HUES64 (cell line): ENCODE results near the gene FARSB.

Experiments used
- H3K27ac ChIP-seq: 2 replicates; pipeline ENCODE4 v1.7.0; 2013; ENCODE audit warnings: low read depth, low read length, inconsistent platforms
- H3K27me3 ChIP-seq: 2 replicates; pipeline ENCODE4 v1.6.1; 2013; ENCODE audit warnings: mild to moderate bottlenecking, low read length; ENCODE audit not compliant: insufficient read depth
- H3K36me3 ChIP-seq: 2 replicates; pipeline ENCODE4 v1.6.1; 2013; ENCODE audit warnings: mild to moderate bottlenecking, low read length; ENCODE audit not compliant: insufficient read depth
- H3K4me1 ChIP-seq: 2 replicates; pipeline ENCODE4 v1.6.1; 2013; ENCODE audit warnings: mild to moderate bottlenecking, low read length, moderate library complexity; ENCODE audit not compliant: insufficient read depth
- H3K4me3 ChIP-seq: 2 replicates; pipeline ENCODE4 v1.5.1; 2013; ENCODE audit warnings: mild to moderate bottlenecking, low read length, moderate library complexity
- H3K9ac ChIP-seq: 2 replicates; pipeline ENCODE4 v1.6.1; 2013; ENCODE audit warnings: mild to moderate bottlenecking, low read depth, low read length
- H3K9me3 ChIP-seq: 2 replicates; pipeline ENCODE4 v1.6.1; 2013; ENCODE audit warnings: low read depth, low read length; ENCODE audit not compliant: insufficient read depth
- WGBS: fragments of 150-250, 120-280 bp; methylation state at CpG from one replicate; pipeline ENCODE4 v1.1.7; 2013; ENCODE audit warnings: missing lambda C conversion rate; 5-methylcytosine and 5-hydroxymethylcytosine counted together

The FARSB gene

DNA sequence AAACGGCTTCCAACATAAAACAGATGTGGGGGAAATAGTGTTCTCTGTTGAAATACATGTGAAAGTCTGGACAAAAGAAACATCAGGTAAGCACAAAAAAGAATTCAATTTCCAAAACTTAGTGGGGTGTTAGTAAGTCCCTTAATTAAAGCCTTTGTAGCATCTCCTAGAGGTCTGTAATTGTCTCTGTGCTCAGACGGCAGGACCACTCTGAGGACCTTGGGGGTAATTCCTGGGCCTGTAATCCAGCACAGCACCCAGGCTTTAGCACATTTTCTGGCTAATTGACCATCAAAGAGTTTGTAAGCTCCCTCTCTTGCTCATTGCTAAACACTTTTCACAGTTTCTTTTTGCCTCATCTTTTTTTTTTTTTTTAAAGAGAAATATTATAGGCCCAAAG is 80.3 kb downstream of the FARSB start:
- no peaks in the 10 kb centered on the region for H3K9me3 ChIP-seq
- H3K27me3 ChIP-seq, result no peaks in the 10 kb centered on the region
- H3K4me3 ChIP-seq, result no peak overlapping the region
- H3K36me3 ChIP-seq, result peaks cover 30% of the 10 kb centered on the region
- 80% methylated on average over 2 of the region's 2 CpGs for WGBS
- H3K27ac ChIP-seq, result no peak overlapping the region
- H3K9ac ChIP-seq, result no peak overlapping the region
- peaks cover 39% of the 10 kb centered on the region; the same call in 1 of the 2 replicates for H3K4me1 ChIP-seq

DNA sequence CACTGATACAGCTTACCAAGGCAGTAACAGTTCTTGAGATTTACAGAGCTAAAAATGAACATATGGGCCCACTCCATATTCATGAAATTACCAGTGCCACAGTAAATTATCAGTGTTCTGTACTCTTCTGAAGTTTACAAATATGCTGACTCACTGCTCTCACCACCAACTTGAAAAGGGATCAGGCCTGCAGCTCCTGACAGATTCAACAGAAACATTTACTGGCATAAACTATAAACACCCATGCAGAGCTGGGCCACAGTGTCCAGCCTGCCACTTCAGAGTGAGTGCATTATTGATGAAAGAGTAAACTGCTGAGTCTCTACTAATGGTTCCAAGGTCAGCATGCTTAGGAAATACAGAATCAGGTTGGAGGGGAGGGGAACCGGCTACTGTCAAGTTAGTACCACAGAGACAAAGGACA is 83.1 kb downstream of the FARSB start:
- peaks cover 36% of the 10 kb centered on the region; the same call in 1 of the 2 replicates for H3K4me1 ChIP-seq
- H3K27ac ChIP-seq, result no peak overlapping the region
- no peak overlapping the region for H3K4me3 ChIP-seq
- WGBS, result 100% methylated on average over 1 of the region's 1 CpG
- H3K36me3 ChIP-seq, result peaks cover 35% of the 10 kb centered on the region
- no peaks in the 10 kb centered on the region for H3K27me3 ChIP-seq
- H3K9ac ChIP-seq, result no peak overlapping the region
- H3K9me3 ChIP-seq, result no peaks in the 10 kb centered on the region

DNA sequence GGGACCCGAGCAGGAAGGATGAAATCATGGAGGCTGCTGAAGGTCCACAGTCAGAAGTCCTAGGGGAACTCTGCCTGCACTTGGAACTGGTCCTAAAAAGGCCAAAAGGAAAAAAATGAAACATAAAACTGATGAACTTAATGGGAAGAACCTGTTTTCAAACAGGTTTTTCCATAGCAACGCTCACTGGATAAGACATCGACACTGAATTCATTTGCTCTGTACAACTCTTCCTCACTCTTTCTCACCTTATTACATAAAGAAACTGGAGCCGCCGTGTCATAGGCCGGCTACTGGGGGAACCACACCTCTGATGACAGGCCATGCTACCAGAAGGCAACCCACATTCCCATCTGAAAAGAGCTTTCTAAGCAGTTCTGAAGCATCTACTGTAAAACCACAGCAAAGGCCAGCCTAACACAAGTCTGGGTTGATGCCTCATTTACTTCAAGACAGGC is 83.6 kb downstream of the FARSB start:
- Histone ChIP-seq H3K4me3 (no peak overlapping the region), H3K36me3 (peaks cover 40% of the 10 kb centered on the region), H3K27me3 (no peaks in the 10 kb centered on the region), H3K9me3 (no peaks in the 10 kb centered on the region), H3K27ac (no peak overlapping the region), H3K4me1 (peaks cover 32% of the 10 kb centered on the region; the same call in 1 of the 2 replicates), H3K9ac (no peak overlapping the region)
- WGBS, result 95% methylated on average over 6 of the region's 6 CpGs

DNA sequence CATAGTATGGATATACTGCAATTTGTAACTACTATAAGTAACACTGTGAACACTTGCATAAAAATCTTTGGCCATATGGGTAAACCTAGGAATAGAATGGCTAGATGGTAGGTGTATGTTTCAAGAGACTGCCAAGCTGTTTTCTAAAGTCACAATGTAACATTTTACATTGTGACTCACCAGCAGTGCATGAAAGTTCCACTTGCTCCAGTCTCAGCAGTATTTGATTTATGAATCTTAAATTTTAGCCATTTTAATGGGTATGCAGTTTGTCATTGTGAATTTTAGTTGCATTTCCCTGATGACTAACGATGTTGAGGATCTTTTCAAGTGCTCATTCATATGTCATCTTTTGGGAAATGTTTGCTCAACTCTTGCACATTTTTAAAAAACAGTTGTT is 86.1 kb downstream of the FARSB start:
- H3K27me3 ChIP-seq, result no peaks in the 10 kb centered on the region
- no peak overlapping the region for H3K9ac ChIP-seq
- H3K27ac ChIP-seq, result no peak overlapping the region
- no peaks in the 10 kb centered on the region for H3K9me3 ChIP-seq
- H3K4me3 ChIP-seq, result no peak overlapping the region
- 90% methylated on average over 1 of the region's 1 CpG for WGBS
- peaks cover 51% of the 10 kb centered on the region for H3K36me3 ChIP-seq
- peaks cover 8% of the 10 kb centered on the region; the same call in 1 of the 2 replicates for H3K4me1 ChIP-seq

DNA sequence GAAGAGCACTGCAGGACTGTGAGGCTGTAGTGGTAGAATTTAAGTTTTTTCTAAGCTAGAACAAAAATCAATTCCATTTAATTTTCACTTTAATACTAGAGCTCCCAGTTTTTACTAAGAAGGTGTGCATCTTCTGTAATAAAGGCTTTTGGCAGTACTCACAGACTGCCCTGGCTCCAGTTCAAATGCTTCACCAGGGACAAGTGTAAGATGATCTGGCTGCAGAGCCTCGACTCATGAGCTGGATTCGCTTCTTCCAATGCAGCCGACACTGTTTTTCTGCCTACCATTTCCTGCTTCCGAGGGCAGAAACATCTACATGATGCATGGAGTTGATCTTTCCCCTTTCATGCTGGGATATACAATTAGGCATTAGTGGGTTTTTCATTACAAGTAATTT is 87.0 kb downstream of the FARSB start:
- no peaks in the 10 kb centered on the region for H3K9me3 ChIP-seq
- H3K36me3 ChIP-seq, result peaks cover 50% of the 10 kb centered on the region
- no peak overlapping the region for H3K9ac ChIP-seq
- H3K27ac ChIP-seq, result no peak overlapping the region
- no peak overlapping the region for H3K4me3 ChIP-seq
- H3K4me1 ChIP-seq, result peaks cover 4% of the 10 kb centered on the region; the same call in 1 of the 2 replicates
- no peaks in the 10 kb centered on the region for H3K27me3 ChIP-seq
- 93% methylated on average over 4 of the region's 4 CpGs for WGBS

DNA sequence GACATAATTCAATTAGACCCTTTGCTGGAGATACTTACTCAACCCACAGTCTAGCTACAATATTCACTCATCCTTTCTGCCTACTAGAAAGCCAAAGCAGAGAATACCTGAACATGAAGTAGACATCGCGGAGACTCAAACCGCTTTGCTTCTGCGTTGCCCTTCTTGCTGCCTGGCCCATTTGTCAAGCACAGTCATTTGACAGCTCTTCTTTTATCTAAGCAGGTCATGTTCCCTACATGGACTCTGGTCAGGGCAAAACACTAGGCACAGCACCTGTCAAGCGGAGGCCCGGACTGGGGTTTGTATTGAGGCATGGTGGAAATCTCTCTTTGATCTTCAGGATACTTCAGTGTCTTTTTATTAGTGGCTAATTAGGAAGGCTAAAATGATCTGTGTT is 89.7 kb downstream of the FARSB start:
- Histone ChIP-seq H3K36me3 (peaks cover 32% of the 10 kb centered on the region), H3K4me3 (no peak overlapping the region), H3K9me3 (no peaks in the 10 kb centered on the region), H3K4me1 (peaks cover 2% of the 10 kb centered on the region; the same call in 1 of the 2 replicates), H3K27ac (no peak overlapping the region), H3K9ac (no peak overlapping the region), H3K27me3 (no peaks in the 10 kb centered on the region)
- 97% methylated on average over 6 of the region's 6 CpGs for WGBS

DNA sequence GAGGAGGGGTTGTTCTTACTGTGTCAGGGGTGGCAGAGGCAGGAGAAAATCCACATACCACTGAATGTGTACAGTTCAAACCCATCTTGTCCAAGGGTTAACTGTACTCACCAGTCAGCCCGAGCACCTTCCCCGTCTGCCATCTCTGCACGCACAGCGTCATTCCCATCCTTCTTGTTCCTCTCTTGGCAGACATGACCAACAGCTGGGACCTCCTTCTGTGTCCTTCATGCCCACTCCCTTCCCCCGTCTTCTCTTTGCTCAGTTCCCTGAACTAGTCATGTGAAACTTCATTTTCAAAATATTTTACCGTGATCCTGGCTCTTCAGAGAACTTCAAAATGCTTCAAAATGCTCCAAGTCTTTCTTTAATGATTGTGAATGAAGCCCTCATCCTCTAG is 92.0 kb downstream of the FARSB start:
- 94% methylated on average over 6 of the region's 6 CpGs for WGBS
- Histone ChIP-seq H3K4me3 (no peak overlapping the region), H3K4me1 (peaks cover 2% of the 10 kb centered on the region; the same call in 1 of the 2 replicates), H3K36me3 (peaks cover 20% of the 10 kb centered on the region; the same call in 1 of the 2 replicates), H3K9ac (no peak overlapping the region), H3K27me3 (peaks cover 6% of the 10 kb centered on the region), H3K27ac (no peak overlapping the region), H3K9me3 (no peaks in the 10 kb centered on the region)

DNA sequence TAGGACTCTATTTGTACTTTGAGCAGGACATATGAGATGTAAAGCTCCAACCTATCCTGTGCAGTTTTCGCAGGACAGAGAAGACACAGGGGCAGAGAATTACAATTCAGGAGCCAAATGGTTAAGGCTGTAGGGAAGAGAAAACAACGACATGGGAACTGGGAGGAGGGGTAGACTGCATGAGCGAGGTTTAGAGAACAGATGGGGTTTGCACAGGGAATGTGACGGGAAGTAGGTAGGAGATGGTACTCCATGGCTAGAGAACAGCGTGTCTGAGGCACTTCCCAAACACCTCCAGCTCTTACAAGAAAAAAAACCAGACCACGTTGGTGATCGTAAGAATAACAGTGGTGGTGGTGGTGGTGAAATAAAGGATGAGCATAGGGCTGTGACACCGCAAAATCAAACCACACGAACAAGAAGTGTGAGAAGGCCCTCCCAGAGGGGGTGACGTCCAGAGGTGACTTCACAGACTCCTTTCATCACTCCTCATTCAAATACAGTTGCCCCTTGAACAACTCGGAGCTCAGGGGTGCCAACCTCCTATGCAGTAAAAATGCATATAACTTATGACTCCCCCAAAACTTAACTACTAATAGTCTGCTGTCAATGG is 92.7 kb downstream of the FARSB start:
- 81% methylated on average over 10 of the region's 11 CpGs for WGBS

DNA sequence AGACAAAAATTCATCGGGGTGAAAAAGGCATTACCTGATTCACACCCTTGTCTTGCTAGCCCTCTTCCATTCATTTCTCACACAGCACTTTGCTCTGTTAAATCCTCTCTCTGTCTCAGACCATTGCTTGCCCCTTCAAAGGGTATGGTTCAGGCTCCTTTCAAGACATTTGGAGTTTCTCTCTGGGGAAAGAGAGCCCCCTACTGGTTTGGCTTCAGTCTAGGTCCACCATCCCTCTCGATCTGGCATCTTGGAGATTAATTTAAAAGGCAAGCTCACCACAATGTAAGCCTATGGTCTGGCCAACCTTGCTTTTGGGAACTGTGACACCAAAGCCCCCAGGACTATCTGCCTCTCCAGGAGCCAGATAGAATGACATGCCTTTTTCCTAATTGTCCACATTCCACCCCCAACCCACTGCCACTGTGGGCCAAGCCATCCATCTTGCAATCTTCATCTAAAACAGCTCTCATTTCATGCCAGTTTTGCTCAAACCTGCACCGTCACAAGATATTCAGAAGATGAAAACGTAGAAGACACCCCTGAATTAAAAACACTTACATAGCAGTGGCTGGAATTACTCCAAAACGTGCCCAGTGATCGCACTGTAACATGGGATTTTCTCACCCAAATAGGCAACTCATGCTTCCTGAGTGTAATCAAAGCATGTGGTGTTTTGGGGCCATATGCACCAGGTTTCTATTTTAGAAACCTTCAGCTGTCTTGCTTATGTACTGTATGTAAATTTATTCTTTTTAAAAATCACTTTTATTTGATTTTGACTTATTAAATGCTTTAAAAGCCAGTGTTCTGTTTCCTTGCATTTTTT is 93.9 kb downstream of the FARSB start:
- Histone ChIP-seq H3K4me1 (peaks cover 2% of the 10 kb centered on the region; the same call in 1 of the 2 replicates), H3K4me3 (no peak overlapping the region), H3K27ac (no peak overlapping the region), H3K9me3 (no peaks in the 10 kb centered on the region), H3K27me3 (peaks cover 6% of the 10 kb centered on the region), H3K36me3 (peaks cover 8% of the 10 kb centered on the region; the same call in 1 of the 2 replicates), H3K9ac (no peak overlapping the region)
- 69% methylated on average over 6 of the region's 6 CpGs for WGBS

More for the DNA sequence above, 92.7 kb downstream of the FARSB start:
- Histone ChIP-seq H3K4me3 (no peak overlapping the region), H3K9me3 (no peaks in the 10 kb centered on the region), H3K27ac (no peak overlapping the region), H3K27me3 (peaks cover 6% of the 10 kb centered on the region), H3K36me3 (peaks cover 19% of the 10 kb centered on the region; the same call in 1 of the 2 replicates), H3K9ac (no peak overlapping the region), H3K4me1 (peaks cover 2% of the 10 kb centered on the region; the same call in 1 of the 2 replicates)

DNA sequence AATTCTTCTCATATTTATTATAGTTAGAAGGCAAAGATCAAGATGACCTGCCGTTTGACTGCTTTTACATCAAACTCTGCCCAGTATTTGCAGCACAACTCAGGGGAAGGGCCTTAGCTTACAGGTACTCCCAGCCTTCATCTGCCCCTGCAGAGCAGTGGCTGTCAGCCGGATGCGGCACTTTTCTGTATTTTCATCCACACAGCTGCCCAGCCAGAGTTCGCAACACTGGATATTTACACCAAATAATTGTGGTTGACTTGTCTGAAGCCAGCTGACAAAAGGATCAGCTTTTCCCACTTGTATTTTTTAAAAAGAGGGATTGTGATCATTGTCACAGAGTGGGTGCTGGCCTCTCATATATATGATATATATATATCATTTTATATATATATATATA is 94.7 kb downstream of the FARSB start:
- WGBS, result 89% methylated on average over 4 of the region's 4 CpGs
- 0 out of 2 replicates have a peak, but pooled peaks cover under 1% of the 10 kb centered on the region for H3K36me3 ChIP-seq
- no peak overlapping the region for H3K9ac ChIP-seq
- peaks cover 6% of the 10 kb centered on the region for H3K27me3 ChIP-seq
- H3K27ac ChIP-seq, result no peak overlapping the region
- H3K4me3 ChIP-seq, result no peak overlapping the region
- H3K9me3 ChIP-seq, result no peaks in the 10 kb centered on the region
- peaks cover 2% of the 10 kb centered on the region; the same call in 1 of the 2 replicates for H3K4me1 ChIP-seq

DNA sequence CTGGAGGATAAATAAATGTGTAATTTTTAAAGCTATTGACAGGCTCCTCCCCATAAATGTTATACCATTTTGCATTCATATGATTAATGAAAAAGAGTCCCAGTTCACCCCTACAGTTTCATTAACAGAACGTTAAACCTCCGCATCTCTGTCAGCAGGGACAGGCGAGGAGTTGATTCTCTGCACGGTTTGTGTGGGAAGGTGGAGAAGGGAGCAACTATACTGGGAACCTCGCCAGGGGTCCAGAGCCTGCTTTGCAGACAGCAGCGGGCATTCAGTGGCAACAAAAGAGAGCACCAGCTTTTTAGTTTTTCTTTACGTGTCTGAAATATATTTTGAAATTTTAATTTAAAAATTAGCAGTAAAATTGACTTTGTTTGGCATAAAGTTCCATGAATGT is 101.4 kb downstream of the FARSB start:
- Histone ChIP-seq H3K27ac (no peak overlapping the region), H3K4me1 (peaks cover 3% of the 10 kb centered on the region; the same call in 1 of the 2 replicates), H3K27me3 (no peaks in the 10 kb centered on the region), H3K36me3 (no peaks in the 10 kb centered on the region), H3K9me3 (no peaks in the 10 kb centered on the region), H3K9ac (no peak overlapping the region), H3K4me3 (no peak overlapping the region)
- 73% methylated on average over 7 of the region's 7 CpGs for WGBS
